K562 (cell line): ENCODE results near the gene PCBP3. TPM values are rescaled to one million over a fixed set of nuclear protein-coding genes. Genes with fewer than 3 reads are reported as not detected.

ENCODE experiments used
- ATAC-seq: fragments of 200-7000 bp; cut with Tn5 transposase; 3 replicates; pipeline ENCODE4 v1.9.1; 2020; ENCODE audit warnings: moderate library complexity
- BruUV-seq: library from RNA; stranded (reverse); fragments of 400-500 nt; replicated peaks from 2 replicates; lab custom pipeline; 2021; lab: Mats Ljungman, UMichigan
- CTCF ChIA-PET: fragments of 300-600 bp; formaldehyde crosslinking; extraction: SDS; loops from one replicate; lab custom pipeline; 2021; ENCODE audit warnings: low intra/inter-chr PET ratio; lab: Yijun Ruan, JAX
- POLR2A ChIA-PET: fragments of 300-600, 350-650 bp; sonication (Branson Sonifier 250); formaldehyde crosslinking; extraction: SDS; loops from one replicate; lab custom pipeline; 2021; ENCODE audit warnings: antibody characterized with exemption, inconsistent platforms; lab: Yijun Ruan, JAX
- DNase-seq, 4 experiments: peaks; one replicate each; pipeline versions ENCODE4 v3.0.0 to v3.0.0-alpha.2; 2011 to 2018; ENCODE audit warnings: low spot score in 3 of 4, mixed read lengths in 3 of 4; ENCODE audit errors: extremely low read depth in 1 of 4
- FAIRE-seq: peaks from 2 replicates; lab custom pipeline; 2011; peaks lifted over from hg19 to GRCh38; lab: Jason Lieb, UNC
- H2AFZ ChIP-seq: 2 replicates; pipeline ENCODE4 v1.6.0; 2011; ENCODE audit warnings: low read depth, low read length, control low read depth, inconsistent platforms
- H3K27ac ChIP-seq: fragments of 200-600 bp; 3 replicates; pipeline ENCODE4 v1.8.0; 2011; ENCODE audit warnings: low read depth, mild to moderate bottlenecking, control low read depth, inconsistent platforms, low read length, moderate library complexity, mixed read lengths; ENCODE audit errors: extremely low read depth
- H3K27me3 ChIP-seq, 2 experiments: fragments of 300-600 bp in 1 of 2; 2 replicates in 1 of 2; 3 replicates in 1 of 2; pipeline versions ENCODE4 v1.6.0 to v1.8.0; 2011; ENCODE audit warnings: inconsistent platforms in 2 of 2, low read length in 2 of 2, mild to moderate bottlenecking in 1 of 2, mixed read lengths in 1 of 2, moderate library complexity in 1 of 2; ENCODE audit not compliant: control insufficient read depth in 2 of 2, insufficient read depth in 2 of 2
- H3K36me3 ChIP-seq: fragments of 300-600 bp; 3 replicates; pipeline ENCODE4 v1.8.0; 2011; ENCODE audit warnings: mild to moderate bottlenecking, low read length, inconsistent platforms; ENCODE audit not compliant: control insufficient read depth, insufficient read depth
- H3K4me1 ChIP-seq, 2 experiments: fragments of 200-600 bp in 1 of 2; replicated peaks in 1 of 2; 2 replicates in 1 of 2; 3 replicates in 1 of 2; pipeline versions ENCODE4 v1.5.1 to v1.8.0; 2011; ENCODE audit warnings: inconsistent platforms in 2 of 2, low read length in 2 of 2, mild to moderate bottlenecking in 1 of 2, mixed read lengths in 1 of 2, moderate library complexity in 1 of 2; ENCODE audit not compliant: control insufficient read depth in 2 of 2, insufficient read depth in 2 of 2
- H3K4me2 ChIP-seq: 2 replicates; pipeline ENCODE4 v1.6.1; 2011; ENCODE audit warnings: low read length, control low read depth, inconsistent platforms, mixed read lengths; ENCODE audit not compliant: insufficient read depth
- H3K4me3 ChIP-seq: fragments of 200-600 bp; sonication (generic), shearing (Covaris generic); 2 replicates; pipeline ENCODE4 v1.5.1; 2016; ENCODE audit warnings: control low read depth, inconsistent platforms
- H3K79me2 ChIP-seq: fragments of 200-600 bp; 3 replicates; pipeline ENCODE4 v1.8.0; 2011; ENCODE audit warnings: low read length, inconsistent platforms; ENCODE audit not compliant: control insufficient read depth, insufficient read depth
- H3K9ac ChIP-seq, 2 experiments: 2 replicates each; pipeline versions ENCODE4 v1.6.0 to v1.6.1; 2011; ENCODE audit warnings: low read depth in 2 of 2, low read length in 2 of 2, control low read depth in 1 of 2, inconsistent platforms in 1 of 2, mild to moderate bottlenecking in 1 of 2, mixed read lengths in 1 of 2; ENCODE audit not compliant: insufficient read depth in 1 of 2
- H3K9me1 ChIP-seq: one replicate; pipeline ENCODE4 v1.6.0; 2011; ENCODE audit warnings: inconsistent platforms, mild to moderate bottlenecking, low read length, moderate library complexity; ENCODE audit not compliant: control insufficient read depth, insufficient read depth
- H3K9me3 ChIP-seq: replicated peaks from 2 replicates; pipeline ENCODE4 v1.5.1; 2011; ENCODE audit warnings: low read depth, low read length, inconsistent platforms; ENCODE audit not compliant: control insufficient read depth, insufficient read depth
- H4K20me1 ChIP-seq: replicated peaks from 2 replicates; pipeline ENCODE4 v1.6.1; 2011; ENCODE audit warnings: low read length, inconsistent platforms, mixed read lengths; ENCODE audit not compliant: control insufficient read depth, insufficient read depth
- CHD1 ChIP-seq: fragments of 200-600 bp; sonication (generic); IDR thresholded peaks from one replicate; pipeline ENCODE4 v1.6.1; 2012; ENCODE audit warnings: mild to moderate bottlenecking, moderate library complexity, low read length, inconsistent platforms
- DIDO1 ChIP-seq: fragments of 450-650 bp; IDR thresholded peaks from 2 replicates; pipeline ENCODE4 v1.6.1; 2016; ENCODE audit warnings: low read depth, missing biosample characterization, missing genetic modification characterization
- EGR1 ChIP-seq: fragments of 450-650 bp; conservative IDR thresholded peaks from 2 replicates; pipeline ENCODE4 v1.6.1; 2017; ENCODE audit warnings: mild to moderate bottlenecking
- GABPB1 ChIP-seq: sonication (generic); formaldehyde crosslinking; IDR thresholded peaks from 2 replicates; pipeline ENCODE4 v1.8.0; 2022; ENCODE audit warnings: mild to moderate bottlenecking, missing genetic modification reagents
- GABPB2 ChIP-seq: fragments of 250-450 bp; sonication (Bioruptor Pico); conservative IDR thresholded peaks from 2 replicates; pipeline ENCODE4 v1.5.1; 2021; ENCODE audit warnings: mild to moderate bottlenecking
- LCOR ChIP-seq: sonication (generic); formaldehyde crosslinking; IDR thresholded peaks from 2 replicates; pipeline ENCODE4 v1.8.0; 2022; ENCODE audit warnings: mild to moderate bottlenecking, missing genetic modification reagents
- NR2C2 ChIP-seq, 2 experiments: fragments of 200-800 bp in 1 of 2; sonication (Bioruptor generic) in 1 of 2; sonication (generic) in 1 of 2; formaldehyde crosslinking in 1 of 2; IDR thresholded peaks; 2 replicates each; pipeline versions ENCODE4 v1.6.1 to v1.8.0; 2016 to 2022; ENCODE audit warnings: mild to moderate bottlenecking in 1 of 2, missing compliant biosample characterization in 1 of 2, missing genetic modification characterization in 1 of 2, missing genetic modification reagents in 1 of 2
- PHF21A ChIP-seq: fragments of 450-650 bp; IDR thresholded peaks from 2 replicates; pipeline ENCODE4 v1.6.1; 2017; ENCODE audit warnings: low read depth, borderline replicate concordance
- SAP30 ChIP-seq: fragments of 200-600 bp; sonication (generic); IDR thresholded peaks from 2 replicates; pipeline ENCODE4 v1.6.1; 2012; ENCODE audit warnings: borderline replicate concordance, low read depth, mild to moderate bottlenecking, moderate library complexity, low read length, control low read depth, inconsistent platforms; ENCODE audit not compliant: insufficient read depth, poor library complexity, severe bottlenecking
- ZNF644 ChIP-seq: fragments of 200-800 bp; sonication (Bioruptor generic); IDR thresholded peaks from 2 replicates; pipeline ENCODE4 v1.6.1; 2016; ENCODE audit warnings: low read depth, missing genetic modification characterization, missing compliant biosample characterization
- ZSCAN32 ChIP-seq: fragments of 450-650 bp; formaldehyde crosslinking; IDR thresholded peaks from 2 replicates; pipeline ENCODE4 v1.4.0; 2020; ENCODE audit warnings: mild to moderate bottlenecking, moderate library complexity
- WGBS: fragments of 100-300 bp; shearing (Covaris generic); methylation state at CpG from one replicate; pipeline ENCODE4 v1.1.6; 2016; ENCODE audit warnings: low coverage, mixed read lengths; ENCODE audit not compliant: insufficient coverage; ENCODE audit errors: missing lambda C conversion rate; 5-methylcytosine and 5-hydroxymethylcytosine counted together
- in situ Hi-C: fragments of 300-500 bp; cut with MboI; formaldehyde crosslinking; loops from 4 replicates; pipeline ENCODE4 v1.15.0; 2018; ENCODE audit warnings: inconsistent platforms, mixed read lengths
- intact Hi-C: fragments of 100-400 bp; cut with micrococcal nuclease; formaldehyde crosslinking; loops from 2 replicates; pipeline ENCODE4 v1.14.2; 2022
- polyA plus RNA-seq, 8 experiments: library from polyadenylated mRNA; depleted of rRNA in 4 of 8; stranded (reverse) in 5 of 8; unstranded in 3 of 8; fragments of >200 nt; fragmentation: Nextera tagmentation in 2 of 8; fragmentation: Illumina TruSeq in 1 of 8; extraction: Ambion mirVana in 2 of 8; extraction: Trizol in 1 of 8; gene quantifications; 2 replicates each; pipeline versions ENCODE4 v1.2.1 to v1.2.3, GENCODE V29; 2011 to 2014; ENCODE audit warnings: inconsistent platforms in 1 of 8, missing spikeins in 1 of 8
- total RNA-seq, 7 experiments: library from RNA; depleted of rRNA in 6 of 7; stranded (reverse); fragments of >200 nt in 6 of 7; fragmentation: Illumina TruSeq in 2 of 7; extraction: Trizol in 2 of 7; gene quantifications; 2 replicates each; pipeline versions ENCODE4 v1.2.1 to v1.2.3, GENCODE V29; 2011 to 2021; ENCODE audit warnings: low replicate concordance in 1 of 7
- TF ChIP-seq, protein P1 (sequence below): fragments of 250-450 bp; sonication (Bioruptor Pico); IDR thresholded peaks from 2 replicates; pipeline ENCODE4 v1.5.0; 2021; ENCODE audit warnings: mild to moderate bottlenecking, borderline replicate concordance
- TF ChIP-seq, protein P2 (sequence below): IDR thresholded peaks from 2 replicates; pipeline ENCODE4 v1.6.1; 2012; ENCODE audit warnings: low read depth, low read length, improper control_type of control experiment, borderline replicate concordance
- TF ChIP-seq, protein P3 (sequence below): sonication (generic); formaldehyde crosslinking; IDR thresholded peaks from 2 replicates; pipeline ENCODE4 v1.8.1; 2023; ENCODE audit warnings: mild to moderate bottlenecking, missing genetic modification reagents, moderate library complexity

The PCBP3 gene
- total and polyA plus RNA-seq, 9 of the 15 experiments (the other 6 are each of a cell fraction or from before 2014, with no cell fraction given), result 0.18 TPM; not detected in 8

DNA sequence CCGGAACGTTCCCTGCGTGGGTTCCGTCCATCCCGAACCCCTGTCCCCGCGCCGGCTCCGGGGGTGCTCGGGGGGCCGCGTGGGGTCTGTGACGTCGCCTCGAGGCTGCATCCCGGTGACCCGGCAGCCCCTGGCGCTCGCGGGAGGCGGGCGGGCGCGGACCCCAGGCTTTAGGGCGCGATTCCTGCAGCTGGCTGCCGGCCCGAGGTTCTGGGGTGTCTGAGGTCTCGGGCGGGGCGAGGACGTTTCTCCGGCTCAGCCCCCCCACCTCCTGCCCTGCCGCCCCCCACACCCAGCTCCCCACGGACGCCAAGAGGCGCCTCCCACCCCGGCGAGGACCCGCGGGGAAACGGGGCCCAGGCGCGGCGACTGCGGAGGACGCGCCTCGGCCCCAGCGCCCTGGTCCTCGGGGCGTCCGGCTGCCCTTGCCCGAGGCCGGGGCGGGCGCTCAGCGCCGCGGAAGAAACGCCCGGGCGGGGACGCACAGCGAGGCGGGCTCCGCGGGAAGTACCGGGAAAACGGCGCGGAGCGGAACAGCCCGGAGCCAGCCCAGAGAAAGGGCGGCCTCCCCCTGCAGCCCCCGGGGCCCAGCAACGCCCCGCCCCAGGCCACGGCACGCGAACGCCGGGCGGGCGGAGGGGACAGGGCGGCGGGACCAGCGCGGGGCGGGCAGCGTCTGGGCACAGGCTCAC, 1.3 kb upstream of the PCBP3 start:
- FAIRE-seq (no peak), ATAC-seq (no peak), DNase-seq (no peak)
- Histone ChIP-seq H3K4me3 (no peak overlapping the region), H3K9ac (no peak overlapping the region), H3K4me1 (peaks cover 0 to 28% of the 10 kb centered on the region in 2 experiments; a peak in 2 of 5 replicates), H3K9me3 (no peaks in the 10 kb centered on the region), H2AFZ (no peak overlapping the region), H3K27ac (no peak overlapping the region), H3K9me1 (no peaks in the 10 kb centered on the region), H3K79me2 (no peaks in the 10 kb centered on the region), H4K20me1 (no peaks in the 10 kb centered on the region), H3K4me2 (no peak overlapping the region), H3K36me3 (no peaks in the 10 kb centered on the region), H3K27me3 (peaks cover 12% of the 10 kb centered on the region in 2 experiments; a peak in 3 of 5 replicates)
- WGBS, result 86% methylated on average over 19 of the region's 91 CpGs
- ChIA-PET CTCF (no interaction called here), POLR2A (interaction anchor here (1.5 kb wide), 1 partner anchor 22 kb away, joined by 4 read pairs; no protein-coding TSS in a partner anchor)
- no TSS peak for BruUV-seq
- intact Hi-C loops (no loop called here), in situ Hi-C loops (no loop called here)
- no peak for TF ChIP-seq ZSCAN32 (CRISPR knock-in tag)
- TF ChIP-seq SAP30, result no peak
- no peak for TF ChIP-seq LCOR (CRISPR knock-in tag)
- TF ChIP-seq, protein P1, sequence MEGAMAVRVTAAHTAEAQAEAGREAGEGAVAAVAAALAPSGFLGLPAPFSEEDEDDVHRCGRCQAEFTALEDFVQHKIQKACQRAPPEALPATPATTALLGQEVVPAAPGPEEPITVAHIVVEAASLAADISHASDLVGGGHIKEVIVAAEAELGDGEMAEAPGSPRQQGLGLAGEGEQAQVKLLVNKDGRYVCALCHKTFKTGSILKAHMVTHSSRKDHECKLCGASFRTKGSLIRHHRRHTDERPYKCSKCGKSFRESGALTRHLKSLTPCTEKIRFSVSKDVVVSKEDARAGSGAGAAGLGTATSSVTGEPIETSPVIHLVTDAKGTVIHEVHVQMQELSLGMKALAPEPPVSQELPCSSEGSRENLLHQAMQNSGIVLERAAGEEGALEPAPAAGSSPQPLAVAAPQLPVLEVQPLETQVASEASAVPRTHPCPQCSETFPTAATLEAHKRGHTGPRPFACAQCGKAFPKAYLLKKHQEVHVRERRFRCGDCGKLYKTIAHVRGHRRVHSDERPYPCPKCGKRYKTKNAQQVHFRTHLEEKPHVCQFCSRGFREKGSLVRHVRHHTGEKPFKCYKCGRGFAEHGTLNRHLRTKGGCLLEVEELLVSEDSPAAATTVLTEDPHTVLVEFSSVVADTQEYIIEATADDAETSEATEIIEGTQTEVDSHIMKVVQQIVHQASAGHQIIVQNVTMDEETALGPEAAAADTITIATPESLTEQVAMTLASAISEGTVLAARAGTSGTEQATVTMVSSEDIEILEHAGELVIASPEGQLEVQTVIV, result no peak
- TF ChIP-seq, protein P2, sequence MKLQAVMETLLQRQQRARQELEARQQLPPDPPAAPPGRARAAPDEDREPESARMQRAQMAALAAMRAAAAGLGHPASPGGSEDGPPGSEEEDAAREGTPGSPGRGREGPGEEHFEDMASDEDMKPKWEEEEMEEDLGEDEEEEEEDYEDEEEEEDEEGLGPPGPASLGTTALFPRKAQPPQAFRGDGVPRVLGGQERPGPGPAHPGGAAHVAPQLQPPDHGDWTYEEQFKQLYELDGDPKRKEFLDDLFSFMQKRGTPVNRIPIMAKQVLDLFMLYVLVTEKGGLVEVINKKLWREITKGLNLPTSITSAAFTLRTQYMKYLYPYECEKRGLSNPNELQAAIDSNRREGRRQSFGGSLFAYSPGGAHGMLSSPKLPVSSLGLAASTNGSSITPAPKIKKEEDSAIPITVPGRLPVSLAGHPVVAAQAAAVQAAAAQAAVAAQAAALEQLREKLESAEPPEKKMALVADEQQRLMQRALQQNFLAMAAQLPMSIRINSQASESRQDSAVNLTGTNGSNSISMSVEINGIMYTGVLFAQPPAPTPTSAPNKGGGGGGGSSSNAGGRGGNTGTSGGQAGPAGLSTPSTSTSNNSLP, result no peak
- no peak for TF ChIP-seq CHD1
- TF ChIP-seq EGR1, result no peak
- no peak for TF ChIP-seq ZNF644
- TF ChIP-seq PHF21A, result no peak
- no peak for TF ChIP-seq GABPB2 (CRISPR knock-in tag)
- no peak for TF ChIP-seq GABPB1 (CRISPR knock-in tag)
- no peak for TF ChIP-seq DIDO1 (tag)
- TF ChIP-seq, protein P3, sequence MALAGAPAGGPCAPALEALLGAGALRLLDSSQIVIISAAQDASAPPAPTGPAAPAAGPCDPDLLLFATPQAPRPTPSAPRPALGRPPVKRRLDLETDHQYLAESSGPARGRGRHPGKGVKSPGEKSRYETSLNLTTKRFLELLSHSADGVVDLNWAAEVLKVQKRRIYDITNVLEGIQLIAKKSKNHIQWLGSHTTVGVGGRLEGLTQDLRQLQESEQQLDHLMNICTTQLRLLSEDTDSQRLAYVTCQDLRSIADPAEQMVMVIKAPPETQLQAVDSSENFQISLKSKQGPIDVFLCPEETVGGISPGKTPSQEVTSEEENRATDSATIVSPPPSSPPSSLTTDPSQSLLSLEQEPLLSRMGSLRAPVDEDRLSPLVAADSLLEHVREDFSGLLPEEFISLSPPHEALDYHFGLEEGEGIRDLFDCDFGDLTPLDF, result no peak
- TF ChIP-seq NR2C2 (CRISPR knock-in tag; IDR thresholded peaks at IDR 0.05), result no peak
- TF ChIP-seq NR2C2 (tag; IDR thresholded peaks at IDR 0.05), result no peak
